ENCODE measurements around the gene YIPF7. TPM values are rescaled to one million over a fixed set of nuclear protein-coding genes. Genes with fewer than 3 reads are reported as not detected.

Gene YIPF7
- total RNA-seq = not detected

- ATAC-seq (ENCODE audit: insufficient number of reproducible peaks, low FRiP score, low read depth) (no peak), DNase-seq (ENCODE audit: low spot score) (no peak)
- TF ChIP-seq CTCF (IDR thresholded peaks at IDR 0.05) = no peak
- H3K4me1 ChIP-seq (ENCODE audit: control insufficient read depth in 1 of 2, low read depth in 2 of 2) = no peaks in the 10 kb centered on the region
- H3K4me3 ChIP-seq = no peak within 1 kb of the TSS
- no peak within 1 kb of the TSS for H3K27ac ChIP-seq
- H3K36me3 ChIP-seq = no peaks in the 10 kb centered on the region
- no peaks in the 10 kb centered on the region for H3K27me3 ChIP-seq (replicated peaks; ENCODE audit: insufficient read depth)
- H3K9me3 ChIP-seq = no peaks in the 10 kb centered on the region
Observed at GRCh38 chr4:44651425-44651824, at the start of gene YIPF7. YIPF7 (minus strand) TSS chr4:44651625; CDS start chr4:44650100, 1,525 bp downstream.

- Histone ChIP-seq H3K36me3 (peaks cover 27% of the 10 kb centered on the region), H3K4me3 (no peak overlapping the region)
- ATAC-seq (ENCODE audit: insufficient number of reproducible peaks, low FRiP score, low read depth) = no peak
Observed at GRCh38 chr4:44701037-44701436, 49.6 kb upstream of the YIPF7 start.

GRCh38 chr4:44700427-44700826, 49.0 kb upstream of the YIPF7 start:
- Histone ChIP-seq H3K4me1 (ENCODE audit: control insufficient read depth in 1 of 2, low read depth in 2 of 2) (no peaks in the 10 kb centered on the region), H3K27me3 (replicated peaks; ENCODE audit: insufficient read depth) (no peaks in the 10 kb centered on the region), H3K9me3 (no peaks in the 10 kb centered on the region), H3K4me3 (no peak overlapping the region), H3K36me3 (peaks cover 25% of the 10 kb centered on the region), H3K27ac (no peak overlapping the region)
- DNase-seq (ENCODE audit: low spot score) (no peak), ATAC-seq (ENCODE audit: insufficient number of reproducible peaks, low FRiP score, low read depth) (no peak)
- TF ChIP-seq CTCF (IDR thresholded peaks at IDR 0.05) = no peak

More at GRCh38 chr4:44701037-44701436, 49.6 kb upstream of the YIPF7 start:
- no peak for DNase-seq (ENCODE audit: low spot score)
- no peaks in the 10 kb centered on the region for H3K27me3 ChIP-seq (replicated peaks; ENCODE audit: insufficient read depth)
- H3K9me3 ChIP-seq = no peaks in the 10 kb centered on the region
- no peak overlapping the region for H3K27ac ChIP-seq
- no peak for TF ChIP-seq CTCF (IDR thresholded peaks at IDR 0.05)
- H3K4me1 ChIP-seq (ENCODE audit: control insufficient read depth in 1 of 2, low read depth in 2 of 2) = no peaks in the 10 kb centered on the region

GRCh38 chr4:44684648-44685047, 33.2 kb upstream of the YIPF7 start:
- no peak overlapping the region for H3K4me3 ChIP-seq
- peaks cover 7% of the 10 kb centered on the region for H3K36me3 ChIP-seq
- TF ChIP-seq CTCF (IDR thresholded peaks at IDR 0.05) = no peak
- DNase-seq (ENCODE audit: low spot score) = no peak
- H3K4me1 ChIP-seq (ENCODE audit: control insufficient read depth in 1 of 2, low read depth in 2 of 2) = peaks cover 5 to 11% of the 10 kb centered on the region in 2 donors
- H3K9me3 ChIP-seq = no peaks in the 10 kb centered on the region
- H3K27ac ChIP-seq = no peak overlapping the region
- ATAC-seq (ENCODE audit: insufficient number of reproducible peaks, low FRiP score, low read depth) = no peak
- no peaks in the 10 kb centered on the region for H3K27me3 ChIP-seq (replicated peaks; ENCODE audit: insufficient read depth)

GRCh38 chr4:44679060-44679459, 27.6 kb upstream of the YIPF7 start:
- Histone ChIP-seq H3K4me1 (ENCODE audit: control insufficient read depth in 1 of 2, low read depth in 2 of 2) (peaks cover 13 to 21% of the 10 kb centered on the region in 2 donors), H3K27me3 (replicated peaks; ENCODE audit: insufficient read depth) (no peaks in the 10 kb centered on the region), H3K36me3 (no peaks in the 10 kb centered on the region), H3K27ac (peak overlapping the region; percentile 80 to 90), H3K9me3 (no peaks in the 10 kb centered on the region), H3K4me3 (peak overlapping the region; percentile 97)
- no peak for DNase-seq (ENCODE audit: low spot score)
- no peak for TF ChIP-seq CTCF (IDR thresholded peaks at IDR 0.05)
- no peak for ATAC-seq (ENCODE audit: insufficient number of reproducible peaks, low FRiP score, low read depth)

Measured in thoracic aorta (tissue), 2 donors.